ENCODE results near the gene PIK3R6. TPM values are rescaled to one million over a fixed set of nuclear protein-coding genes. Genes with fewer than 3 reads are reported as not detected.

Gene PIK3R6
- polyA plus RNA-seq, 1 donor (not counting 4 experiments of a cell fraction or from before 2014, with no cell fraction given), result 0.03 TPM

- Histone ChIP-seq H3K4me3 (ENCODE audit: control insufficient read depth in 2 of 3, extremely low read depth in 1 of 3, insufficient read depth in 2 of 3, low read depth in 1 of 3, low read length in 3 of 3) (no peak overlapping the region), H3K9ac (ENCODE audit: control insufficient read depth, extremely low read depth, insufficient read depth, low read length) (no peak overlapping the region), H3K27ac (ENCODE audit: control insufficient read depth, insufficient read depth, low read length) (no peak overlapping the region), H3K36me3 (ENCODE audit: control insufficient read depth in 2 of 2, extremely low read depth in 1 of 2, insufficient read depth in 2 of 2, low read length in 2 of 2) (no peaks in the 10 kb centered on the region), H3K4me1 (ENCODE audit: control insufficient read depth, extremely low read depth, insufficient read depth, low read length) (no peaks in the 10 kb centered on the region), H3K79me2 (ENCODE audit: control insufficient read depth, insufficient read depth, low read length) (no peaks in the 10 kb centered on the region), H3K4me2 (ENCODE audit: control insufficient read depth, extremely low read depth, insufficient read depth, low read depth, low read length) (no peak overlapping the region), H3K9me1 (ENCODE audit: control insufficient read depth, extremely low read depth, insufficient read depth, low read length) (no peaks in the 10 kb centered on the region), H3K27me3 (ENCODE audit: control insufficient read depth, extremely low read depth, insufficient read depth, low read length) (peaks cover 7% of the 10 kb centered on the region), H4K20me1 (ENCODE audit: control insufficient read depth, extremely low read depth, insufficient read depth, low read length) (no peaks in the 10 kb centered on the region), H2AFZ (ENCODE audit: control insufficient read depth, low read length) (no peak overlapping the region), H3K9me3 (ENCODE audit: control insufficient read depth, low read depth, low read length) (no peaks in the 10 kb centered on the region)
- DNase-seq (ENCODE audit: low read depth, low spot score) (no peak), FAIRE-seq (no peak)
- dilution Hi-C loops (cut with MboI; ENCODE audit: extremely low pct_ligation_motif_present, low sequenced_read_pairs), result no loop called here
- TF ChIP-seq CTCF (optimal IDR thresholded peaks at IDR 0.05 in 1 of 3, IDR thresholded peaks at IDR 0.05 in 1 of 3, conservative IDR thresholded peaks at IDR 0.05 in 1 of 3; ENCODE audit: extremely low read depth in 1 of 3, insufficient read depth in 2 of 3, low read length in 3 of 3) (no peak), EZH2 (IDR thresholded peaks at IDR 0.05; ENCODE audit: low read length) (no peak)
These were observed 28.6 kb upstream of the PIK3R6 start for GRCh38 chr17:8896087-8896486.

- H3K36me3 ChIP-seq (ENCODE audit: control insufficient read depth in 2 of 2, extremely low read depth in 1 of 2, insufficient read depth in 2 of 2, low read length in 2 of 2), result no peaks in the 10 kb centered on the region
- dilution Hi-C loops (cut with MboI; ENCODE audit: extremely low pct_ligation_motif_present, low sequenced_read_pairs), result no loop called here
- H3K79me2 ChIP-seq (ENCODE audit: control insufficient read depth, insufficient read depth, low read length), result no peaks in the 10 kb centered on the region
- peaks cover 7% of the 10 kb centered on the region for H3K27me3 ChIP-seq (ENCODE audit: control insufficient read depth, extremely low read depth, insufficient read depth, low read length)
- no peak overlapping the region for H3K9ac ChIP-seq (ENCODE audit: control insufficient read depth, extremely low read depth, insufficient read depth, low read length)
- no peak overlapping the region for H3K4me3 ChIP-seq (ENCODE audit: control insufficient read depth in 2 of 3, extremely low read depth in 1 of 3, insufficient read depth in 2 of 3, low read depth in 1 of 3, low read length in 3 of 3)
- H3K4me2 ChIP-seq (ENCODE audit: control insufficient read depth, extremely low read depth, insufficient read depth, low read depth, low read length), result no peak overlapping the region
- H4K20me1 ChIP-seq (ENCODE audit: control insufficient read depth, extremely low read depth, insufficient read depth, low read length), result no peaks in the 10 kb centered on the region
- FAIRE-seq, result peak; percentile 69
- no peak overlapping the region for H3K27ac ChIP-seq (ENCODE audit: control insufficient read depth, insufficient read depth, low read length)
- TF ChIP-seq EZH2 (IDR thresholded peaks at IDR 0.05; ENCODE audit: low read length) (no peak), CTCF (optimal IDR thresholded peaks at IDR 0.05 in 1 of 3, IDR thresholded peaks at IDR 0.05 in 1 of 3, conservative IDR thresholded peaks at IDR 0.05 in 1 of 3; ENCODE audit: extremely low read depth in 1 of 3, insufficient read depth in 2 of 3, low read length in 3 of 3) (peak; percentile 64 to 84 (median 79))
- no peak overlapping the region for H2AFZ ChIP-seq (ENCODE audit: control insufficient read depth, low read length)
- no peak for DNase-seq (ENCODE audit: low read depth, low spot score)
- H3K9me3 ChIP-seq (ENCODE audit: control insufficient read depth, low read depth, low read length), result no peaks in the 10 kb centered on the region
- no peaks in the 10 kb centered on the region for H3K4me1 ChIP-seq (ENCODE audit: control insufficient read depth, extremely low read depth, insufficient read depth, low read length)
- H3K9me1 ChIP-seq (ENCODE audit: control insufficient read depth, extremely low read depth, insufficient read depth, low read length), result no peaks in the 10 kb centered on the region
These were observed 27.5 kb upstream of the PIK3R6 start for GRCh38 chr17:8894673-8895578.
